GM10266 (cell line): ENCODE results near the gene NCAM1.

Experiments
- DNase-seq: peaks from one replicate; pipeline ENCODE4 v3.0.0; 2012; ENCODE audit errors: extremely low spot score
- CTCF ChIP-seq: IDR thresholded peaks from 2 replicates; pipeline ENCODE4 v1.5.1; 2012; ENCODE audit warnings: mild to moderate bottlenecking, low read depth; ENCODE audit not compliant: control insufficient read depth, insufficient read depth; ENCODE audit errors: missing control alignments

The NCAM1 gene

GRCh38 chr11:112932593-112932992 is 28.6 kb upstream of the NCAM1 start:
- no peak for DNase-seq
- no peak for TF ChIP-seq CTCF

DNA sequence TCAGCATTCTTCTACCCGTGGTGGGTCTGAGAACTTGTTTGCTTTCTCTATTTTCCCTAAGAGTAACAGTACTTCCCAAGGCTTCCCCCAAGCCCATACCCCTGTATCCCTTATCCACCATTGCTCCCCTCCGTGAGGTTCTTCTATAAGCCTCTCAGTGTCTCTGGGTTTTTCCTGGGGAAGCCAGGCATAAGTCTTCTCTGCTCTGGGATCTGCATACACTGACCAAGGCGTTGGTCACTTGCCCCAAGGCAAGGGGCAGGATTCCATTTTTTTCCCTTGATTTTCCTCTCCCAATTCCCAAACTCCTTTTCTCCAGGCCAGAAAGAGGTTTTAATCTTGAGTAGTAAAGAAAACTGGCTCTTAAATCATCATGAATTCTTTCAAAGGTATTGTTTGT is 27.2 kb upstream of the NCAM1 start:
- no peak for DNase-seq
- TF ChIP-seq CTCF: no peak

- no peak for TF ChIP-seq CTCF
- no peak for DNase-seq
Observed at GRCh38 chr11:112941104-112941503, 20.1 kb upstream of the NCAM1 start.

- no peak for TF ChIP-seq CTCF
- DNase-seq: no peak
Observed at GRCh38 chr11:112942966-112943643, 18.1 kb upstream of the NCAM1 start.

DNA sequence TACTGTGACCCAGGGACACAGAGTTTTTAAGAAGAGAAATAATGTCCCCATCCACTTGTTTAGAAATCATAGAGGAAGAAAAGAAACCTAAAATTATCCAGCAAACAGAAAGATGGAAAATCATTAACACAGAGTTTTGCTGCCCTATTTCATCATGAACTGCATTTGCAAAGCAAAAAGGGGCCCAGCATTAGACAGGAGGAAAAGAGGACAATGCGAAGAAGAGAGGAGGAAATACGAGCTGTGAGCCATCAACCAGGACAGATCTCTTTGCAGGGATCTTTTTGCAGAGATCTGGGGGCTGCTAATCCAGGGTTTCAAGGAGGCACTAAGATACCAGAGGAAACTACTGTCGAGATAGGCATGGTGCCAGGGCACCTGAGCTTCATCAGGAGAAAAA is 14.4 kb upstream of the NCAM1 start:
- no peak for DNase-seq

DNA sequence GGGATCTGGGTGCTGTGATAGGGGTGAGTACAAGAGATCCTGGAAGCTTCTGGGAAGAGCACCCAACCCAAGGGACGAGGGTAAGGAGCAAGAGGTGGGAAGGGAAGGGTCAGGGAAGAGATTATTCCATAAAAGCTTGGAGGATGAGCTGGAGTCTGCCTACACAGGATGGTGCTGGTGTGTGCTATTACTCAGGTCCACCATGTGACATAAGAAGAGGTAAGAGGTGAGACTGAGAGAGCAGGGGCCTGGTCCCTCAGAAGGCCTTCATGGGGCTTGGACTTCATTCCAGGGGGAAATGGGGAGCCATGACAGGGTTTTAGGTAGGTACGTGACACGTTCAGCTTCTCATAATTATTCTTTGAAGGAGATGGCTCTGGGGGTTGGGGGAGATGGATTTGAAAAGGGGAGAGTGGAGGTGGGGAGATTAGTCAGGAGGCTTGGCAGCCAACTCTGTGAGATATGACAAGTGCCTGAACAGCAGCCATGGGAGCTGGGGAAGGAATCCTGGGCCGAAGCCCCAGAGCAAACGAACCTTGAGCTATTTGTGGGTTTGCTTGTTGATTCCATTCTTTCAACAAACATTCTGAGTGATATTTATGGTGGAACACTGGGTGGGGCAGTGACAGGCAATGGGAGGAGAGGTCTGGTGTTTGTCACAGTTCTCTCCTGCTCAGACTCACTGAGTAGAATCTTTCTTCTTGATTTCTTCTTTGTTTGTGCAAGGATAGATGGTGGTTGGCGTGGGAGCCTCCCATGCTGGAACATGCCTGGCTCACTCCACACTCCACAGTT is 11.2 kb upstream of the NCAM1 start:
- no peak for DNase-seq
- TF ChIP-seq CTCF: no peak

More for the DNA sequence above, 14.4 kb upstream of the NCAM1 start:
- TF ChIP-seq CTCF: no peak

DNA sequence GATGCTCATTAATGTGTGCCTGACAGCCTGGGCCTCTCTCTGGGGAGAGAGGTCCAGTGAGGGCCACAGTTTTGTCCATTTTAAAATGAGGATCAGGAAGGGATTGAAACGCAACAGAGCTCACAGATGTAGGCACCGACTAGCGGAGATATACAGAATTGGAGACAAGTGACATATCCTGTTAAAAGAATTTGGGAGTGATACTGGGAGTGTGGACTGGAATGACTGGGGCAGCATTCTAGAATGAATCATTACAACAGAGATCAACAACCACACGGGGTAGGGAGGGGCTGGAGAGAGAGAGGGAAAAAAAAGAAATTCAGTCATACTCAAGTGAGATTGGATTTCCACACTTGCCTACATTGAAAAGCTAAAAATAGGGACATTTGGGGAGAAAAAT is 2.5 kb upstream of the NCAM1 start:
- no peak for DNase-seq
- TF ChIP-seq CTCF: no peak
